DMS 273 (cell line): ENCODE data around the gene CRACDL.
A peak's percentile ranks its signal among the peaks of the same experiment; 100 is the strongest.
"Not testable (repeated sequence)": the region's sequence is repeated elsewhere in the genome, so short reads cannot be mapped to it uniquely, and the experiment has no call there.

Experiments
- DNase-seq: peaks from one replicate; lab custom pipeline; 2025; ENCODE audit not compliant: unreplicated experiment; lab: John Stamatoyannopoulos, UW

CRACDL gene

DNA sequence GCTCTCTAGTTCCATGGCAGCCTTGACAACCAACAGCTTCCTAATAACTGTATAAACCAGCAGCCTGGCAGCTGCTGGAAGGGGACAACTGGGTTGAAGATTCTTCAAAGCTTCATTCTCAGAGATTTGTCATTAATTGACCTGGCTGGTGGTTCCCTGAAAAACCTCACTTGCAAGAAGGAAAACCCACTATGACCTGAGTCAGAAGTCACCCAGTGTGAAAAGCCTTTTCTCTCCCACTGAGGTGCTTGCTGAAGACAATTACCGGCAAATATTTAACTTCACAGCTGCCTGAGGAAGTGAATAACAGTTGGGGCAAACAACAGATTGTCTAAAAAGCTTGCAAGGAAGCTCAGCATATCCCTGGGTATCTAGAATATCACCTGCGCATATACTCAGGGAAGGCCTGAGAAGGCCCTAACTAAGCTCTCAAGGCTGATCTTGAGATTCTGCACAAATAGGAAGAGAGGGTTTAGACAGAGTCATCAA lies 49.9 kb downstream of the CRACDL start:
- DNase-seq = no peak

GRCh38 chr2:98884658-98885057 lies 51.4 kb downstream of the CRACDL start:
- no peak for DNase-seq

GRCh38 chr2:98883780-98884211 lies 52.2 kb downstream of the CRACDL start:
- peak; percentile 25 for DNase-seq

DNA sequence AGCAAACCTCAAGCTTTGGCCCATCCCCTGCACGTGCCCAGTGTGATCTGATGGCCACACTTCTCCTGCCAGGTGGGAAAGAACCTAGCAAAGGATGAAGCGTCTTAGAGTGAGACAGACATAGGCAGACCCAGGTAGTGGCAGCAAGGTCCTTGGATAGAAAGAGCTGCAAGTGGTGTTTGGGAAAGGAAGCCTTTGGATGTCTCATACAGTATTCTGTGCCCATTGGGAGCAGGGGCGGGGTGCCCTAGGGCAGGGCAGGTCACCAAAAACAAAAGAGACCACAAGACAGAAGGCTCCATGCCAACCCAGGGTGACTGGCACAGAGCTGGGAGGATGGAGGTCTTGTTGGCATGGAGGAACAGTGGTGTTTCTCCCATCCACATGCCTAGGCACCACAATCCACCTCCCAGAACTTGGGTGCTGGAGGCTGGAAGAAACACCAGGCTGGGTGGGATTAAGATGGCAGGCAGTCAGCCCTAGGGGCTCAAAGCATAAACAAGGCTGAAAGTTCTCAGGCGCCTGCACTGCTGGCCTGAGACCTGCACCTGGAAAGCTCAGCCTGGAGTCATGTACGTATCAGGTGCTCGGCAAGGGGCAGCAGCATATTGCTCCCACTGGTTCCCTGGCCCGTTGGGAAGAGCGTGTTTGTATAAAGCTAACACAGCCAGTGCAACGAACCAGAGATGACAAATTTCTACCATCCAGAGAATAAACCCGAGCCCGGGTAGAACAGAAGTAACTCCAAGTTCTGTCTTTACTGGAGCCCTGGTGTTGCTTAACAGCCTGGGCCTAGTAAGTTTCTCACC lies 52.9 kb downstream of the CRACDL start:
- DNase-seq = no peak

DNA sequence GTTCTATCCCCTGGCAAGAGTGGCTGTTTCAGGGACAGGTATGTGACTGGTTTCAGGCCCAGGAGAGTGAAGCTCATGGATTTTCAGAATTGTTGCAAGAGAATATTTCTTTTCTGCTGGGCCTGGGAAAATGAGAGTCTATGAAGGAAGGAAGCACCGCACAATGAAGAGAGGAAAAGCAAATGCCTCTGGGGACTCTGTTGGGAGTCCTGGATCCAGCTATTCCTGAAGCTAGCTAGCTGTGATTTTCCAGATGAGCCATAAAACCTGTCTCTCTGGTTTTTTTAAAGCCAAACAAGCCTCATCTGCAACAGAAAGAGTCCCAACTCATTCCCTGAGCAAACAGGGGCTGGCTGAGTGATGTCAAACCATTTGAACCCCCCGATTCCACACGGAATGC lies 53.7 kb downstream of the CRACDL start:
- DNase-seq = no peak

DNA sequence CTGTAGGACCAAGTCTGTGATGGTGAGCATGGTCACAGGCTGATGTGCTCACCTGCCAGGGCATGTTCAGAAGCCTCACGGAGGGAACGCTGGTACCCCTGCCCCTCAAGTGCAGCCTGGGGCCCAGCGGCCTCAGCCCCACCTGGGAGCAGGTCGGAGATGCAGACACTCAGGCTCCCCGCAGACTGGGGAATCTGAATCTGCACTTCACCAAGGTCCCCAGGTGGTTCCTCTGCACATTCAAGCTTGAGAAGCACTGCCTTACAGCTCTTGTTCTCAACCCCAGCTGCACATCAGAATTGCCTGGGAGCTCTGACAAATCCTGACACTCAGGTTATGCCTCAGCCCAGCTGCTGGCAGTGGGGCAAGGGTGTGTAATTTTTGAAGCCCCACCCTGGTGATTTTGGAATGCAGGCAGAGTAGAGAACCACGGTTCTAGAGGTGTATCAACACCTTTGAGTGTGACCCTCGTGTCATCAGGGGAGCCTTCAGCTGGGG lies 54.8 kb downstream of the CRACDL start:
- DNase-seq = no peak

DNA sequence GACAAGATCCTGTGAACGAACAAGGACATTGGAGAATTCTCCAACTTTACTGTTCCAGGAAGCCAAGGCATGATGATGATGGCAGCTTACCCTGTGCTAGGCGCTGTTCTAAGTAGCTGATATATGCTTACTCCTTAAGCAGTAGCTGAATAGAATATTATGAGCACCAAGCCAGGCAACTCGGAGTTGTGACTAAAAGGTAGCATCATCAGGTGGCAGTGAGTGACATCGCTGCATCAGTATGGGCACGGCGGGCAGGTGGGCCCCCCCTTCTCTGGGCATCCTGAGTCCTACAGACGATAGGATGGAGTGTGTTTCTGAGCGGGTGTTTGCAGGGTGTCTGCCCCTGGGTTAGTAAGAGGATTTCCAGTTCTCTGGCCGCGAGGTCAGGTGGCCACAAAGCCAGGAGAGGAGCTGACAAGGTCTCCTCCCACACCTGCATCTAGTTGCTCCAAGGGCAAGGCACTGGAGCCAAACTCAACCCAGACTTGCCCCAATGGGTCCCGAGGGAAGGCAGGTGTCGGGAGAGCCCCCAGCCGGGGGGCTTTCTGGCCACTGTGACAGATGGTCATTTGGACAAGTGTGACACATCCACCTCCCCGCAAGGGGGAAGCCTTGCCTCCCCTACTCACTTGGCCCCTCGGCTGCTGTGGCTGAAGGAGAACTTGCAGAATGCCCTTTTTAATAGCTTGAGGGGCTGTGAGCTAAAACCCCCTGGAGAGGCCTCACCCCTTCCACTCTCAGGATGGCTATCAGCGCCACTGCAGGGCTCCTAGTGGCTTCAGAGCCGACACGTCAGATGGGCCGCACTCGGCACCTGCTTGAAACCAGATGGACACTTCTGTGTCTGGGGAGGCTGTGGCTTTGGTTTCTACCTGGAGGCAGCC lies 55.5 kb downstream of the CRACDL start:
- peak; percentile 46 for DNase-seq

DNA sequence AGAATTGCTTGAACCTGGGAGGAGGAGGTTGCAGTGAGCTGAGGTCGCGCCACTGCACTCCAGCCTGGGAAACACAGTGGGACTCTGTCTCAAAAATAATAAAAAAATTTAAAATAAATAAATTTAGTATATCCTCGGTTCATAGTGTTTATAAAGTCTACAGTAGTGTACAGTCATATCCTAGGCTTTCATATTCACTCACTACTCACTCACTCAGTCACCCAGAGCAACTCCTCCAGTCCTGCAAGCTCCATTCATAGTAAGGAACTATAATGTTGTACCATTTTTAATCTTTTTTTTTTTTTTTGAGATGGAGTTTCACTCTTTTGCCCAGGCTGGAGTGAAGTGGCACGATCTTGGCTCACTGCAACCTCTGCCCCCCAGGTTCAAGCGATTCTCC lies 58.4 kb downstream of the CRACDL start:
- DNase-seq = not testable (repeated sequence)

DNA sequence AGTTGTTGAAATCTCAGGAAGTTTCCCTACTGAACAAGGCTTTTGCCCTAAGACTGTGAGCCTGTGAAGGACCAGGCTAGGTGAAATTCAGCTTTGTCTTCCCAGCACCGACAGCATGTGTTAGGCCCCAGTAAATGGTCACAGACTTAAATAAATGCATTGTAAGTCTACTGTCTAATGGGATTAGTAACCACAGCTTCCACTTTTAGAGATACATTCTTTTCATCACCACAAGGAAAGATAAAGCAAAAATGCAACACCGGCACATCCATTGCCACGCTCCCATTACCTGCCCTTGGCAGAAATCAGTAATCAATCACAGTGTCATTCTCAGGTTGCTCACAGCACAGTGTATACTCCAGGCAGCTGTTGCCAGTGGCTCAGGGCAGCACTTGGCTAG lies 59.3 kb downstream of the CRACDL start:
- no peak for DNase-seq

DNA sequence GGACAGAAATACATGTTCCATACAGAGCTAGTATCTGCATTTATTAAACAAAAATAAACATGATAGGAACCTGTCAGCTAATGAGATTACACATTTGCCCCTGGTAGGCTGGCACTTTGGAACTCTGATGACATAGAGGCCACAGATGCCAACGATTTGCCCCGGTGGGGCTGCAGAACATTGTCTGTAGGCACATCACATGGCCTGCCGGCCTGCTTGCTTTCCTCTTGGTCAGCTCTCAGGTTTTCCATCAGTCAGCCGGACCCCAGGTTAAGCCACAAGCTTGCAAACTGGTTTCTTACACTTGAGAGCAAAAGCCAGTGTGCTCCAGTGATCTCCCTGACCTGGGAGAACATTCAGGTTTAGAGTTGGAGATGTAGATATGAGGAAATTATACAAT lies 60.3 kb downstream of the CRACDL start:
- DNase-seq = no peak

DNA sequence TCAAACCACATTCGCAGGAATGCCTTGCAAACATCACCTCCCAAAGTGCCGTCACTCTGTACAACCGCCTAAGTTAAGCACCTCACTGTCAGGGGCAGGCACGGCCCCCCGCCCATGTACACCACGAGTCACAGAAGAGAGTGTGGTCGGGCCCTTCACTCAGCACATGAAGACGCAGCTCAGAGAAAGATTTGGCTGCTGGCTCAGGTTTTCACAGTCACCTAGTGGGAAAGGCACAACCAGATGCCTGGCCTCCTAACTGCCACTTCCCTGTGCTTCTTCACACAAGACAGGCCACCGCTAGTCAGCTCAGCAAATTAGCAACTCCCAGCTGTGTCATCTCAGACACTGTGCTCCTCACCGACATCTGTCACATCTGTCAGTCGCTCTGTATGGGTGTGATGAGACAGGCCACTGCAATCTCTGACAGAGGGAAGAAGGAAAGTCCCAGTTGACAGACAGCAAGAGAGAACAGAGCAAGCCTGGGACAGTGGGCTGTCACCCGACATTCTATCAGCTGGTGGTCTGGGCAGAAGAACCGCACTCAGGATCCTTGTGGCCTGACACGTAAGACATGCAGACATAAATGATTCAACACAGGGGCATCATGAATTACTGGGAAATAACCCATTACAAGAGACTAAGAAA lies 60.8 kb downstream of the CRACDL start:
- no peak for DNase-seq

DNA sequence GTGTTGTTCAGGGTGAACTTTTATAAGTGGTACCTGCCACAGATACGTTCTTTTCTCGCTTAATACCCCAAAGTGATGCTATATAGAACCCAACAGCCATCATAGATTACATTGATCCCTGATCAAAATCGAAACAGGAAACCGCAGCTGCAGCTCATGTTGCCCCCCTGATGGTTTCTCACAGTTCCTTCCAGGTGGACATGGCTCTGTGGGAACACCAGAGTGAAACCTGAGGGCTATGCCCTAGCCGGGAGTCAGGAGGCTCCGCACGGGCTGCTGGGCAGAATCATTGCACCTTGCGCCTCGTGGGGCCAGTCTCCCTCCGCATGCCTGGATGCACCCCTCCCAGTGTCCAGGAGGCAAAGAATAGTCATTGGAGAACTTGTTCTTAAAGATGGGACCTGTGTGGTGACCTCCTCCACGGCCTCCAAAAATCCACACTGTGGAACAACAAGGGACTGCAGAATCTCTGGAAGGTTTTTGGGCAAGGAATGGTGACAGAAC lies 61.8 kb downstream of the CRACDL start:
- DNase-seq = no peak

- DNase-seq = no peak
Measured at GRCh38 chr2:98872526-98872925, 63.5 kb downstream of the CRACDL start.

DNA sequence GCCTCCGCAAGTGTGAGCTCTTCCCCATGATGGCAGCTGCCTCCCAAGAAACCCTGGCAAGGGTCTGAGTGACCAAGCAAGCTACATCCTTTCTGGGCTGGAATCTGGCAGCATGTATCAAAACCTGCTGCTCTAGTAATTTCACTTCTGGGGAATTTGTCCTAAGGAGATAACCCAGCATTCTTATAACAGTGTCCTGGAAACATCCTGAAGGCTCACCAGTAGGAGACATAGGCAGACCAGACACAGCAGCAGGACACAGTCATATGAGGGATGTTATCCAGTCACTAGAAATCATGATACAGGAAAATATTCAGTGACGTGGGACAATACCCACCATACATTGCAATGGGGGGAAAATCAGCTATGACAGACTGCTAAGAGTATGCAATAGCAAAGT lies 64.5 kb downstream of the CRACDL start:
- no peak for DNase-seq

- no peak for DNase-seq
Measured at GRCh38 chr2:98870516-98871158, 65.4 kb downstream of the CRACDL start.

DNA sequence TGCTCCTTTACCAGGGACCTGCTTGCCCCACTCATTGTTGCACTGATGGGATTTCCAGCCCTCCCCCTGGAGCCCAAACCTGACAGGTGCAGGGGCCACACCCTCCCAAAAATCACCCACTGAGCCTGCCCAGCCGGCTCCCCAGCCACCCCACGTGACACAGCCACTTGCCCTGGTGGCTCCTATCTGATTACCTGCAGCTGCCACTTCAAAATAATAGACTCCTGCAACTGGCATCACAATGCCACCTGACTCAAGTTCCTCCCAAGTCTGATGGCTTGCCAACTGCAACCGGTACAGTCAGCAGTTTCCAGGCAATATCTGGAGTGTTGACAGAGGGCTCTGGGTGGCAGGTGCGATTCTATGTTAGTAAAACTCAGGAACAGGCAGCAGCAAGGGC lies 66.2 kb downstream of the CRACDL start:
- peak; percentile 59 for DNase-seq

DNA sequence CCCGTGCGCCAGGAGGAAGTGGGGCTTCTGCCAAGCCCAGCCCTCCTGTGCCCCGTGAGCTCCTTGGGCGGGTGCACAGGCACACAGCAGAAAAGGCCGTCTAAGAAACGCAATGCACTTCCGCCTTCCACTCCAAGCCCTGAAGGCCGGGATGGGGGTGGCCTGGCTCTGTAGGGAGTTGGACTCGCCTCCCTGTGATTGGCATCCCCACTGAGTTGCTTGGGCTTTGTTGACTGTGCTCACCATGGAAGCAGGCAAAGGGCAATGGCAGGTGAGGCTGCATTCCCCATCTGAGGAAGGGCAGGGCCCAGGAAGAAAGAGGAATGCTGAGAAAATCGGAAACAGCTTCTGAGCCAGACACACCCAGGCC lies 66.8 kb downstream of the CRACDL start:
- DNase-seq = no peak

- DNase-seq = no peak
Measured at GRCh38 chr2:98868548-98869271, 67.3 kb downstream of the CRACDL start.

GRCh38 chr2:98867539-98868309 lies 68.3 kb downstream of the CRACDL start:
- no peak for DNase-seq
